Trophoblast cell (in vitro differentiated cells and primary cell): ENCODE measurements around the gene SUCLG2.

Source experiments
- DNase-seq, 2 donors: peaks; one replicate each; pipeline ENCODE4 v3.0.0-alpha.2; 2016
- H2AFZ ChIP-seq: 2 replicates; pipeline ENCODE4 v1.6.1; 2013; ENCODE audit warnings: low read length, moderate library complexity, mild to moderate bottlenecking; ENCODE audit not compliant: insufficient read depth, poor library complexity
- H2AK5ac ChIP-seq: 2 replicates; pipeline ENCODE4 v1.6.1; 2013; ENCODE audit warnings: mild to moderate bottlenecking, low read length
- H2BK120ac ChIP-seq: 2 replicates; pipeline ENCODE4 v1.6.1; 2013; ENCODE audit warnings: low read length, mild to moderate bottlenecking, moderate library complexity; ENCODE audit not compliant: insufficient read depth, poor library complexity
- H2BK12ac ChIP-seq: 2 replicates; pipeline ENCODE4 v1.6.1; 2013; ENCODE audit warnings: mild to moderate bottlenecking, low read length, moderate library complexity
- H2BK5ac ChIP-seq: 2 replicates; pipeline ENCODE4 v1.6.1; 2013; ENCODE audit warnings: low read length, low read depth, moderate library complexity, mild to moderate bottlenecking; ENCODE audit not compliant: poor library complexity
- H3K14ac ChIP-seq: 2 replicates; pipeline ENCODE4 v1.6.1; 2013; ENCODE audit warnings: mild to moderate bottlenecking, low read length
- H3K18ac ChIP-seq: 2 replicates; pipeline ENCODE4 v1.6.1; 2013; ENCODE audit warnings: mild to moderate bottlenecking, low read length
- H3K23ac ChIP-seq: 2 replicates; pipeline ENCODE4 v1.6.1; 2013; ENCODE audit warnings: low read length
- H3K27ac ChIP-seq: 2 replicates; pipeline ENCODE4 v1.5.1; 2013; ENCODE audit warnings: low read depth, mild to moderate bottlenecking, inconsistent platforms, low read length, moderate library complexity
- H3K27me3 ChIP-seq: 2 replicates; pipeline ENCODE4 v1.6.1; 2013; ENCODE audit warnings: inconsistent platforms, mild to moderate bottlenecking, low read length, moderate library complexity; ENCODE audit not compliant: insufficient read depth
- H3K36me3 ChIP-seq, 2 experiments: 1 replicate in 1 of 2; 2 replicates in 1 of 2; pipeline ENCODE4 v1.6.1; 2013; ENCODE audit warnings: low read length in 2 of 2, mild to moderate bottlenecking in 2 of 2, moderate library complexity in 1 of 2; ENCODE audit not compliant: insufficient read depth in 2 of 2, control insufficient read depth in 1 of 2
- H3K4ac ChIP-seq: 2 replicates; pipeline ENCODE4 v1.6.1; 2013; ENCODE audit warnings: low read depth, mild to moderate bottlenecking, low read length, moderate library complexity
- H3K4me1 ChIP-seq, 2 experiments: 1 replicate in 1 of 2; 2 replicates in 1 of 2; pipeline ENCODE4 v1.6.1; 2013; ENCODE audit warnings: low read length in 2 of 2, mild to moderate bottlenecking in 2 of 2, moderate library complexity in 1 of 2; ENCODE audit not compliant: insufficient read depth in 2 of 2, control insufficient read depth in 1 of 2
- H3K4me2 ChIP-seq: 2 replicates; pipeline ENCODE4 v1.6.1; 2013; ENCODE audit warnings: inconsistent platforms, mild to moderate bottlenecking, low read length, moderate library complexity
- H3K4me3 ChIP-seq: 2 replicates; pipeline ENCODE4 v1.5.1; 2013; ENCODE audit warnings: mild to moderate bottlenecking, low read depth, low read length, inconsistent platforms
- H3K79me1 ChIP-seq: one replicate; pipeline ENCODE4 v1.6.1; 2013; ENCODE audit warnings: low read length
- H3K79me2 ChIP-seq: 2 replicates; pipeline ENCODE4 v1.6.1; 2013; ENCODE audit warnings: low read length, mild to moderate bottlenecking; ENCODE audit not compliant: control insufficient read depth, insufficient read depth, poor library complexity
- H3K9ac ChIP-seq: 2 replicates; pipeline ENCODE4 v1.6.1; 2013; ENCODE audit warnings: mild to moderate bottlenecking, low read length
- H3K9me3 ChIP-seq: 2 replicates; pipeline ENCODE4 v1.6.1; 2013; ENCODE audit warnings: low read depth, mild to moderate bottlenecking, control low read depth, inconsistent platforms, low read length; ENCODE audit not compliant: insufficient read depth
- H4K12ac ChIP-seq: 2 replicates; pipeline ENCODE4 v1.6.1; 2013; ENCODE audit warnings: low read depth, mild to moderate bottlenecking, low read length, moderate library complexity
- H4K8ac ChIP-seq: 2 replicates; pipeline ENCODE4 v1.6.1; 2013; ENCODE audit warnings: low read depth, mild to moderate bottlenecking, low read length, moderate library complexity
- H4K91ac ChIP-seq: one replicate; pipeline ENCODE4 v1.6.1; 2013; ENCODE audit warnings: low read depth, mild to moderate bottlenecking, low read length, moderate library complexity
- WGBS: extraction: QIAGEN DNeasy Blood & Tissue Kit; methylation state at CpG from one replicate; pipeline ENCODE4 v1.1.7; 2013; ENCODE audit warnings: missing lambda C conversion rate; ENCODE audit not compliant: insufficient read length, insufficient coverage; ENCODE audit errors: extremely low coverage; 5-methylcytosine and 5-hydroxymethylcytosine counted together

SUCLG2 gene

DNA sequence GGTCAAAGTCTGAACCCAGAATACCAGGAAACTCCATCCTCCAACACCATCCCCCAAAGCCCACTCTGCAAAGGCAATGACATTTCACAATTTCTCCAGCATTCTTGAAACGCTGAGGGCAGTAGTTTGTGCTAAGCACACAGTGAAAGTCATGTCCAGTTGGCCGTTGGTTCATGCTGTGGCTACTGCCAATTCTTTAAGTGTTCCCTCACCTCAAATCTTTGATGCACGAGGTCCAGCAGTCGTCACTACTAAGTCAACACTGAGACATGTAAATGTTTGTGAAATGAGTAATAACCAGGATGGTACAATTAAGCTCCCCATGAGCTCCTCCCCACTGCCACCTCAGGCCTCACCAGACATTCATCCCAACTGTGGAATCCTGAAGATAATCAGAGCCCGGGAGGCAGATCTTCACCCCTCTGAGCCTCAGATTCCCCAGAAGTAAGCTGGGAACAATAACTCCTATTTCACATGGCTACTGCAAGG is 7.0 kb downstream of the SUCLG2 start:
- Histone ChIP-seq H3K9ac (no peak overlapping the region), H4K91ac (no peak overlapping the region), H3K36me3 (no peaks in the 10 kb centered on the region), H2BK5ac (no peak overlapping the region), H3K14ac (no peak overlapping the region), H3K4me2 (peak overlapping the region; percentile 16), H2BK120ac (no peak overlapping the region), H3K23ac (no peak overlapping the region), H3K4me1 (peaks cover 5 to 6% of the 10 kb centered on the region in 2 experiments), H3K18ac (no peak overlapping the region), H4K12ac (no peak overlapping the region), H3K4me3 (no peak overlapping the region), H3K79me1 (peaks cover 2% of the 10 kb centered on the region), H3K27ac (no peak overlapping the region), H4K8ac (no peak overlapping the region), H2BK12ac (no peak overlapping the region), H3K27me3 (no peaks in the 10 kb centered on the region), H3K79me2 (no peaks in the 10 kb centered on the region), H3K4ac (no peak overlapping the region), H3K9me3 (no peaks in the 10 kb centered on the region), H2AFZ (no peak overlapping the region), H2AK5ac (no peak overlapping the region)
- peak; percentile 84 to 88 for DNase-seq
- no CpG with 5 or more reads among the region's 5 CpGs for WGBS

GRCh38 chr3:67646586-67647234 is 7.7 kb downstream of the SUCLG2 start:
- no peak overlapping the region for H2BK12ac ChIP-seq
- no CpG with 5 or more reads among the region's 8 CpGs for WGBS
- no peak overlapping the region for H4K8ac ChIP-seq
- H3K79me2 ChIP-seq, result no peaks in the 10 kb centered on the region
- no peak overlapping the region for H3K27ac ChIP-seq
- no peak overlapping the region for H3K23ac ChIP-seq
- H3K18ac ChIP-seq, result no peak overlapping the region
- H3K27me3 ChIP-seq, result no peaks in the 10 kb centered on the region
- H3K4ac ChIP-seq, result no peak overlapping the region
- H2AFZ ChIP-seq, result no peak overlapping the region
- no peak overlapping the region for H4K91ac ChIP-seq
- no peaks in the 10 kb centered on the region for H3K36me3 ChIP-seq
- H3K79me1 ChIP-seq, result peaks cover 2% of the 10 kb centered on the region
- H3K4me2 ChIP-seq, result no peak overlapping the region
- no peak overlapping the region for H3K9ac ChIP-seq
- H3K14ac ChIP-seq, result no peak overlapping the region
- no peak overlapping the region for H2AK5ac ChIP-seq
- no peak for DNase-seq
- no peak overlapping the region for H3K4me3 ChIP-seq
- no peak overlapping the region for H2BK5ac ChIP-seq
- no peak overlapping the region for H2BK120ac ChIP-seq
- no peak overlapping the region for H4K12ac ChIP-seq
- H3K9me3 ChIP-seq, result no peaks in the 10 kb centered on the region
- peaks cover 5 to 6% of the 10 kb centered on the region in 2 experiments for H3K4me1 ChIP-seq

- H2BK12ac ChIP-seq, result no peak overlapping the region
- no peak overlapping the region for H3K14ac ChIP-seq
- H2BK120ac ChIP-seq, result no peak overlapping the region
- H3K4ac ChIP-seq, result no peak overlapping the region
- peaks cover 2% of the 10 kb centered on the region for H3K79me1 ChIP-seq
- no CpG with 5 or more reads among the region's 1 CpG for WGBS
- H3K27ac ChIP-seq, result no peak overlapping the region
- no peak overlapping the region for H3K23ac ChIP-seq
- H4K12ac ChIP-seq, result no peak overlapping the region
- no peak for DNase-seq
- no peak overlapping the region for H3K9ac ChIP-seq
- no peaks in the 10 kb centered on the region for H3K27me3 ChIP-seq
- no peak overlapping the region for H3K4me2 ChIP-seq
- H3K4me1 ChIP-seq, result peaks cover 5 to 6% of the 10 kb centered on the region in 2 experiments
- no peak overlapping the region for H3K4me3 ChIP-seq
- no peak overlapping the region for H4K8ac ChIP-seq
- no peak overlapping the region for H4K91ac ChIP-seq
- no peaks in the 10 kb centered on the region for H3K79me2 ChIP-seq
- no peak overlapping the region for H2AK5ac ChIP-seq
- no peak overlapping the region for H3K18ac ChIP-seq
- no peak overlapping the region for H2BK5ac ChIP-seq
- H2AFZ ChIP-seq, result no peak overlapping the region
- no peaks in the 10 kb centered on the region for H3K9me3 ChIP-seq
- no peaks in the 10 kb centered on the region for H3K36me3 ChIP-seq
Measured at GRCh38 chr3:67644827-67645226, 9.6 kb downstream of the SUCLG2 start.

DNA sequence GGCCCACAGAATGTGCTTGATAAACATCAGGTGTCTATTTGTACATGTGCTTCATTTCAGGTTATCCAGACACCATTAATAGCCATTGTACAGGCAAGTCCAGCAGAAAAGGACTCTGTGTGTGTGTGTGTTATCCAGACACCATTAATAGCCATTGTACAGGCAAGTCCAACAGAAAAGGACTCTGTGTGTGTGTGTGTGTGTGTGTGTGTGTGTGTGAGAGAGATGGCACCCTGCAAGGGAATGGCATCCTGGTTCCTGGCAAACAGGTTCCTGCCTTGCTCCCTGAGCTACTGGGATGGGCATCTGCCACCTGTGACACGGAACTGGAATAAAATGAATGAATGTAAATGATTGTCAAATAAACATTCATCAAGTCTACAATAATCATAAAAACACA is 11.7 kb downstream of the SUCLG2 start:
- H3K79me1 ChIP-seq, result peaks cover 2% of the 10 kb centered on the region

More for the DNA sequence above, 11.7 kb downstream of the SUCLG2 start:
- Histone ChIP-seq H3K9me3 (no peaks in the 10 kb centered on the region), H3K36me3 (no peaks in the 10 kb centered on the region), H4K12ac (no peak overlapping the region), H3K27ac (no peak overlapping the region), H2BK5ac (no peak overlapping the region), H3K14ac (no peak overlapping the region), H3K4me3 (no peak overlapping the region), H3K9ac (no peak overlapping the region), H3K23ac (no peak overlapping the region), H3K18ac (no peak overlapping the region), H2BK120ac (no peak overlapping the region), H4K91ac (no peak overlapping the region), H3K4me2 (no peak overlapping the region), H3K27me3 (no peaks in the 10 kb centered on the region), H3K79me2 (no peaks in the 10 kb centered on the region), H3K4me1 (peaks cover 5 to 9% of the 10 kb centered on the region in 2 experiments), H2BK12ac (no peak overlapping the region), H2AFZ (no peak overlapping the region), H4K8ac (no peak overlapping the region), H3K4ac (no peak overlapping the region), H2AK5ac (no peak overlapping the region)
- WGBS, result no CpG with 5 or more reads among the region's 1 CpG
- no peak for DNase-seq
